Calu3 (cell line): ENCODE measurements around the gene MSN. TPM values are rescaled to one million over a fixed set of nuclear protein-coding genes. Genes with fewer than 3 reads are reported as not detected.
A peak's percentile ranks its signal among the peaks of the same experiment; 100 is the strongest.

Experiments
- BruUV-seq: library from RNA; stranded (reverse); fragments of 400-500 nt; replicated peaks from 2 replicates; lab custom pipeline; 2021; lab: Mats Ljungman, UMichigan
- CTCF ChIA-PET: fragments of 300-600 bp; sonication (Branson Sonifier 250); formaldehyde crosslinking; loops from one replicate; lab custom pipeline; 2022; ENCODE audit warnings: antibody characterized with exemption; lab: Charles Lee
- DNase-seq: peaks from one replicate; pipeline ENCODE4 v3.0.0; 2022
- H3K27ac Mint-ChIP-seq: one replicate; pipeline ENCODE4 v1.8.0; 2022; ENCODE audit warnings: mixed read lengths; ENCODE audit not compliant: unreplicated experiment
- H3K27me3 Mint-ChIP-seq: one replicate; pipeline ENCODE4 v1.8.0; 2022; ENCODE audit warnings: mixed read lengths; ENCODE audit not compliant: unreplicated experiment
- H3K36me3 Mint-ChIP-seq: one replicate; pipeline ENCODE4 v1.8.0; 2022; ENCODE audit warnings: mild to moderate bottlenecking, moderate library complexity, mixed read lengths; ENCODE audit not compliant: insufficient read depth, unreplicated experiment
- H3K4me1 Mint-ChIP-seq: one replicate; pipeline ENCODE4 v1.8.0; 2022; ENCODE audit warnings: mild to moderate bottlenecking, low read depth, mixed read lengths; ENCODE audit not compliant: unreplicated experiment
- H3K4me3 Mint-ChIP-seq: one replicate; pipeline ENCODE4 v1.8.0; 2022; ENCODE audit warnings: mild to moderate bottlenecking, low read depth, moderate library complexity, mixed read lengths; ENCODE audit not compliant: unreplicated experiment
- H3K9me3 Mint-ChIP-seq: one replicate; pipeline ENCODE4 v1.8.0; 2022; ENCODE audit warnings: low read depth, mixed read lengths; ENCODE audit not compliant: unreplicated experiment
- CTCF ChIP-seq: fragments of 200-600 bp; IDR thresholded peaks from one replicate; pipeline ENCODE4 v1.8.0; 2022; ENCODE audit warnings: antibody characterized with exemption; ENCODE audit not compliant: unreplicated experiment
- intact Hi-C: fragments of 100-400 bp; cut with micrococcal nuclease; formaldehyde crosslinking; loops from one replicate; pipeline ENCODE4 v1.10.0; 2022; ENCODE audit not compliant: unreplicated experiment
- total RNA-seq: library from RNA; stranded (reverse); gene quantifications from 2 replicates; pipeline ENCODE4 v1.2.3, GENCODE V29; 2022

Gene MSN
- total RNA-seq, 1 experiment from 2014 or later: 129 TPM

- CTCF ChIA-PET: interaction anchor here (0.6 to 1.0 kb wide), 3 partner anchors 10 to 36 kb away, joined by 3 to 4 read pairs (median 3); no protein-coding TSS in a partner anchor
- TF ChIP-seq CTCF: no peak
- H3K4me1 Mint-ChIP-seq: peaks cover 23% of the 10 kb centered on the region
- intact Hi-C loops: loop anchor here (5.0 kb wide), 2 partner anchors 39 to 71 kb away; no protein-coding TSS in a partner anchor
- peak; percentile 47 for DNase-seq
- BruUV-seq: no TSS peak
- H3K27ac Mint-ChIP-seq: peak overlapping the region; percentile 91
- H3K27me3 Mint-ChIP-seq: no peaks in the 10 kb centered on the region
- H3K4me3 Mint-ChIP-seq: peak overlapping the region; percentile 81
- no peaks in the 10 kb centered on the region for H3K9me3 Mint-ChIP-seq
- peaks cover 25% of the 10 kb centered on the region for H3K36me3 Mint-ChIP-seq
These were observed 1.2 kb downstream of the MSN start for GRCh38 chrX:65668377-65669310.

- Mint-ChIP-seq H3K4me3 (no peak overlapping the region), H3K27me3 (no peaks in the 10 kb centered on the region), H3K27ac (peak overlapping the region; percentile 3), H3K4me1 (peaks cover 23% of the 10 kb centered on the region), H3K9me3 (no peaks in the 10 kb centered on the region), H3K36me3 (peaks cover 25% of the 10 kb centered on the region)
- intact Hi-C loops: no loop called here
- CTCF ChIA-PET: interaction anchor here (1.3 kb wide), 1 partner anchor 36 kb away, joined by 4 read pairs; no protein-coding TSS in a partner anchor
- no TSS peak for BruUV-seq
- no peak for DNase-seq
- no peak for TF ChIP-seq CTCF
These were observed 3.8 kb downstream of the MSN start for GRCh38 chrX:65671286-65671685.

- Mint-ChIP-seq H3K9me3 (no peaks in the 10 kb centered on the region), H3K4me3 (no peak overlapping the region), H3K36me3 (peaks cover 20% of the 10 kb centered on the region), H3K4me1 (peaks cover 17% of the 10 kb centered on the region), H3K27me3 (no peaks in the 10 kb centered on the region), H3K27ac (peak overlapping the region; percentile 3)
- CTCF ChIA-PET: interaction anchor here (1.3 kb wide), 1 partner anchor 35 kb away, joined by 4 read pairs; no protein-coding TSS in a partner anchor
- BruUV-seq: no TSS peak
- TF ChIP-seq CTCF: no peak
- intact Hi-C loops: no loop called here
- no peak for DNase-seq
These were observed 4.5 kb downstream of the MSN start for GRCh38 chrX:65671966-65672365.

GRCh38 chrX:65673857-65674203 is 6.4 kb downstream of the MSN start:
- CTCF ChIA-PET: no interaction called here
- no peak for TF ChIP-seq CTCF
- Mint-ChIP-seq H3K9me3 (no peaks in the 10 kb centered on the region), H3K27me3 (no peaks in the 10 kb centered on the region), H3K36me3 (peaks cover 2% of the 10 kb centered on the region), H3K4me1 (peaks cover 26% of the 10 kb centered on the region), H3K4me3 (no peak overlapping the region), H3K27ac (no peak overlapping the region)
- DNase-seq: no peak
- intact Hi-C loops: no loop called here
- no TSS peak for BruUV-seq
